ENCODE results near the gene FGB.
"Not testable (repeated sequence)": the region's sequence is repeated elsewhere in the genome, so short reads cannot be mapped to it uniquely, and the experiment has no call there.

FGB gene

DNA sequence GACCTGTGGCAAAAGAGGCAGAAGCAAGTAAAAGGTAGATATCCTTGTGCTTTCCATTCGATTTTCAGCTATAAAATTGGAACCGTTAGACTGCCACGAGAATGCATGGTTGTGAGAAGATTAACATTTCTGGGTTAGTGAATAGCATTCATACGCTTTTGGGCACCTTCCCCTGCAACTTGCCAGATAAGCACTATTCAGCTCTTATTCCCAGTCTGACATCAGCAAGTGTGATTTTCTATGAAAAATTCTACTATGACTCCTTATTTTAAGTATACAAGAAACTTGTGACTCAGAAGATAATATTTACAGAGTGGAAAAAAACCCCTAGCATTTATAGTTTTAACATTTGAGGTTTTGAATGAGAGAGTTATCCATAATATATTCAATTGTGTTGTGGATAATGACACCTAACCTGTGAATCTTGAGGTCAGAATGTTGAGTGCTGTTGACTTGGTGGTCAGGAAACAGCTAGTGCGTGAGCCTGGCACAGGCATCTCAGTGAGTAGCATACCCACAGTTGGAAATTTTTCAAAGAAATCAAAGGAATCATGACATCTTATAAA, 3.9 kb downstream of the FGB start:
- DNase-seq: no peak

DNA sequence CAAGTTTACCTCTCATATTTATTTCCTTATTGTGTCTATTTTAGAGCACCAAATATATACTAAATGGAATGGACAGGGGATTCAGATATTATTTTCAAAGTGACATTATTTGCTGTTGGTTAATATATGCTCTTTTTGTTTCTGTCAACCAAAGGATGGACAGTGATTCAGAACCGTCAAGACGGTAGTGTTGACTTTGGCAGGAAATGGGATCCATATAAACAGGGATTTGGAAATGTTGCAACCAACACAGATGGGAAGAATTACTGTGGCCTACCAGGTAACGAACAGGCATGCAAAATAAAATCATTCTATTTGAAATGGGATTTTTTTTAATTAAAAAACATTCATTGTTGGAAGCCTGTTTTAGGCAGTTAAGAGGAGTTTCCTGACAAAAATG, 6.2 kb downstream of the FGB start:
- no peak for DNase-seq

DNA sequence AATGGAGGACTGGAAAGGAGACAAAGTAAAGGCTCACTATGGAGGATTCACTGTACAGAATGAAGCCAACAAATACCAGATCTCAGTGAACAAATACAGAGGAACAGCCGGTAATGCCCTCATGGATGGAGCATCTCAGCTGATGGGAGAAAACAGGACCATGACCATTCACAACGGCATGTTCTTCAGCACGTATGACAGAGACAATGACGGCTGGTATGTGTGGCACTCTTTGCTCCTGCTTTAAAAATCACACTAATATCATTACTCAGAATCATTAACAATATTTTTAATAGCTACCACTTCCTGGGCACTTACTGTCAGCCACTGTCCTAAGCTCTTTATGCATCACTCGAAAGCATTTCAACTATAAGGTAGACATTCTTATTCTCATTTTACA, 6.8 kb downstream of the FGB start:
- no peak for DNase-seq

DNA sequence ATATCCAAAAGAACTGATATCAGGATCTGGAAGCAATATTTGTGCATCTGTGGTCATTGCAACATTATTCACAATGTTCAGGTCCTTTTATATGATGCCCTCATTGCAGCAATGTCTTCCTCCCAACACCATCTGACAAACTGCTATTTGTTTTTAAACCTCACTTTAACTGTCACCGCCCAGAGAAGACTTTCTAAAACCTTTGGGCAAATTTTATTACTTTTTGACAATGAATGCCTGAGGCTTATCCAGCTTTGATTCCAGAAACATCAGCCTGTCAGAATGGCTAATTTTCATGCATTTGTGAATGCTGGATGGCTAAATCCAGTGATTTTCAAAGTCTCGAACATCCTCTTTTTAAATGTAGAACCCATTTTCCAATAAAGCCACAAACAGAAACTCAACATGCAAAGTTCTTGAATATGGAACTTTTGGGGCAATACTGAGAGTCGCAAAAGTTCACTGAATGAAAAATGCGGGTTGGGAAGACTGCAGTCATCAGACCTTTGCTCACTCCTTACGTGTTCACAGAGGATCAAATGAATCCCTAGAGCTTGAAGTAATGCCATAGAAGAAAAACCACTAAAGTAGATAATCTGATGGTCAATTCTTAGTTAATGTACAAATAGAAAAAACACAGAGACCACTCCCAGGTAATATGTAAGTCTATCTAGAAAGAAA, 10.5 kb downstream of the FGB start:
- DNase-seq: no peak

- DNase-seq: no peak
These were observed 11.5 kb downstream of the FGB start for GRCh38 chr4:154574311-154574710.

GRCh38 chr4:154577324-154577723, 14.5 kb downstream of the FGB start:
- DNase-seq: no peak

GRCh38 chr4:154578919-154579318, 16.1 kb downstream of the FGB start:
- no peak for DNase-seq

GRCh38 chr4:154579927-154580326, 17.1 kb downstream of the FGB start:
- DNase-seq: no peak

DNA sequence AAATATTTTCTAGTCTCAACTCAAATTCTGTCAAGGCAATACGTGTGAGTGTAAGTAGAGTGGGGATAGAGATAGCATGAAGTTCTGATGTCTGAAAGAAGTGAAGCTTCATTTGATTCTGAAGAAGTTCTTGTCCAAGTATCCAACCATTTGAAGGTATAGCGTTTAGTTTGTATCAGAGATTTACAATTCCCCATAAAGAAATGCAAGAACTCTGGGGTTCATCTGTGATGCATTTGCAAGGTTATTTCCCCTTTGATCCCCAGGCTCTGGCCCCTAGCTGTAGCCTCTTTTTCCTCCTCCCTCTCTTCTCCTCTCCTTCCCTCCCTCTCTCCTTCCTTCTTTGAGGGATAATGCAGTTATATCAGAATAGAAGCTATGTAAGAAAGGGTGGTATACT, 19.9 kb downstream of the FGB start:
- DNase-seq: no peak

GRCh38 chr4:154583230-154583629, 20.4 kb downstream of the FGB start:
- DNase-seq: no peak

DNA sequence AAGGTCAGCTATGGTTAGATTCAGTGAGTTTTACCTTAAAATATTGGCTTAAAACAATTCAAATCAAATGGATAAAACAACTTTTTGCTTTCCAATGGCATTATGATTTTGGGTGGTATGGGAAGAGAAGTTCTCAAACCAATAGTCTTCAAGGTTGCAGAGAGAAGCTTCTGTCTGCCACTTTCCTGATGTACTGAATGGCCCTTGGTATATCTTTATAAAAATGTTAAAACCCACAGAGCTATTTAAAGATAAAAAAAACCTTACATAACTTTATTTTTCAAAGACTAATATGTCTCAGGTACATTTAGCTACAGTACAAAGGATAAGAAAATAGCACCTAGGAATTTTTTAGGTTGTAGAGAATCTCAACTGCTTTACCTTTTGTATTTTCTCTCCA, 20.9 kb downstream of the FGB start:
- DNase-seq: no peak

DNA sequence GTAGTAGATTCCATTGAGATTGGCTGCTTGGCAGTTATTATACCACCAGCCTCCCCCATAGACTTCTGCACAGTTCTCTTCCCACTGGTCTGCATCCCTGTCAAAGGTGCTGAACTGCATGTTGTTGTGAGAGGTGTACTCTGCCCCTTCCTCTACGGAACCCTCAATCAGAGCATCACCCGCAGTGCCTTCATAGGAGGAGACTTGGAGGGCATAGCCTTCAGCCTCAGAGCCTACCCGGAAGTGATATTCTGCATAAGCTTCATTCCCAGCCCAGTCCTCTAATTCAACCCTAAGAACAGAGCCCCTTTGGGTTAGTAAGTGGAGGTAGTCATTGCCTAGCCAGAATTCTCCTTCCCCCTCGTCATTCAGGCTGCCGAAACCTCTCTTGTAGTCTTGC, 21.4 kb downstream of the FGB start:
- no peak for DNase-seq

- DNase-seq: no peak
These were observed 22.7 kb downstream of the FGB start for GRCh38 chr4:154585369-154586018.

DNA sequence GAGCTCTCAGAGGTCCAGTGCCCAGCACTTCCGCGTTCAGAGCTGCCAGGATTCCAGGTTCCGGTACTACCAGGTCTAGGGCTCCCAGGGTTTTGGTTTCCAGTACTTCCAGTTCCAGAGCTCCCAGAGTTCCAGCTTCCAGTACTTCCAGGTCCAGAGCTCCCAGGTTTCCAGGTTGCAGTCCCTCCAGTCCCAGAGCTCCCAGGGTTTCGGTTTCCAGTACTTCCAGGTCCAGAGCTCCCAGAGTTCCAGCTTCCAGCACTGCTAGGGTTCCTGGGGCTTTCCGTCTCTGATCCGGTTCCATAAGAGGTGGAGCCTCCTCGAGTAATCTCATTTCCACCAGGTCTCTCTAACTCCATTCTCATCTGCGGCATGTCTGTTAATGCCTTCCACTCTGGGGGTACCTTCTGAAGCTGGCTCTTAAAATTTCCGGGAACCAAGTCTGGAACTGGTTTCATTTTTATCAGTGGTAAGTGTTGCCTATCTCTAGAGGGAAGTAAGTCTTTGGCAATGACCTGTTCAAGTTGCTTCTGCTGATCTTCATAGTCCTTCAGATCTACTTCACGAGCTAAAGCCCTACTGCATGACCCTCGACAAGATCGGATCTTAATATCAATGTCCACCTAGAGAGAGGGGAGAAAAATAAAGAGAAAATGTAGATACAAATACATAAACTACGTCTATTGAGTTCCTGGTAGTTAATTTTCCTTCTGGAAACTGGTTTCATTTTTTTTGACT, 23.7 kb downstream of the FGB start:
- DNase-seq: no peak

- no peak for DNase-seq
These were observed 25.4 kb downstream of the FGB start for GRCh38 chr4:154588198-154588597.

DNA sequence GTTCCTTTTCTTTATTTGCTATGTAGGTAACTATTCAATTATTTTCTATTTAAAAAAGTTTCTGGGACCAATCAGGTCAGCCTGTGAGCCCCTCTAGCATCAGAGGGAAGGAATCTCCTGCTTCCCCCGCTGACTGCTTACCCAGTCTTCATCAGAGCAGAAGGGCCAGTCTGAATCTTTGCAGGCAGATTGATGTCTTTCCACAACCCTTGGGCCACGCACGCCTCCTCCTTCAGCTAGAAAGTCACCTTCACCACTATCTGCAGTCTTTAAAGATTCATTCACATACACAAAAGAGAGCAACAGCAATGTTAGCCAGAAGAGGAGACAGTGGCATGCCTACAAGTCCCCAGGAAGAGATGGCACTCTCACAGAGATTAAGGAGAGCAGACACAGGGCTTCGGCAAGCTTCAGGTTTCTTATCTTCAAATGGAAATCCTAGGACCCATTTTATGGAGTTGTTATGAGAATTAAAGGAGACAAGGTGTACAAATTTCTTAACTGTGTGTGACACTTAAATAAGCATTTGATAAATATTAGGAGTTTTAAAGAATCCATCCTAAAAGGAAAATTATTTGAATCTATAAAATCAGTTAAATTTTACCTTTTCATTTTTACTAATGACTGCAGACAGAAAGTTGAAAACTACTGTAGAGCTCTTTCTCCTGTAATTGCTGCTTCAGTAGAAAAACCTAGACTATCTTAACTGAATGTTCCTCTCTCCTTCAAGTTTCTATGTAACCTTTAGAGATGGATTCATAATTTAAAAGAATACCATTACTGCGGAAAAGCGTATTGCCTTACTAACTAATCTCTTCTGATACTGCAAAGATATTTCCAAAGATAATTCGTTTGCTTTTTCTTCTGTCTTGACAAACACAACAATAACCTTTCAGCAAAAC, 26.7 kb downstream of the FGB start:
- DNase-seq: no peak

DNA sequence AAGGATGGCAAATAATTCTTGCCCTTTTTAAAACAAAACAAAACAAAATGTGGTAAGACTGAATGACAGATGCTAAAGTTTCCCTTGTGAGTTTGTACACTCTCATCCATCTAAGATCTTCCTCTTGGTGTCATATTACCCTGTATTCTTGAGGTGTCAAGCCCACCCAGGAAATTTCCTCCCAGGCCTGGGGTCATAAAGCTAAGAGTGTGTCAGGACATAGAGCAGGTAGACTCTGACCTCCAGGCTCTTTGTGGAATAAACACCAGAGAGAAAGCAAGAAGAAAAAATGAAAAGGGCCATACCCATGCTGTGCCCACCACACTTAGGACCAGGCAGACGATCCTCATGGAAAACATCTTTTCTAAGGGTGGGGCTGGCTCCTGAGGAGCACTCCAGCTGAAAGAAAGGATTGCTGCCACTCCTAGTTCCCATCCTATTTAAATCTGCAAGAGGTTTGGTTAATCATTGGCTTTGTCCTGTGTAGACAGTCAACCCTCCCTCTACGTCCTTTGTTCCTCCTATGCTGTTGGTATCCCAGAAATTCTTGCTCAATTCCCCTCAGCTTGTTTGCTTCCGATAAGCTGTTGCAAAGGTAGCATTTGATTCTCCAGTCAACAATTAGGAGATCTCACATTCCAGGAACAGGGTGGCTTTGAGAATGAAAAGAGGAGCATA, 27.7 kb downstream of the FGB start, which contains the start of gene FGA:
FGA (minus strand) TSS at position 414 of the 678 bp plus-strand sequence; CDS start at position 359, 55 bp downstream.
- DNase-seq: no peak

- no peak for DNase-seq
These were observed 29.1 kb downstream of the FGB start for GRCh38 chr4:154591890-154592289.

- no peak for DNase-seq
These were observed 31.1 kb downstream of the FGB start for GRCh38 chr4:154593868-154594267.

GRCh38 chr4:154594343-154594742, 31.5 kb downstream of the FGB start:
- not testable (repeated sequence) for DNase-seq

DNA sequence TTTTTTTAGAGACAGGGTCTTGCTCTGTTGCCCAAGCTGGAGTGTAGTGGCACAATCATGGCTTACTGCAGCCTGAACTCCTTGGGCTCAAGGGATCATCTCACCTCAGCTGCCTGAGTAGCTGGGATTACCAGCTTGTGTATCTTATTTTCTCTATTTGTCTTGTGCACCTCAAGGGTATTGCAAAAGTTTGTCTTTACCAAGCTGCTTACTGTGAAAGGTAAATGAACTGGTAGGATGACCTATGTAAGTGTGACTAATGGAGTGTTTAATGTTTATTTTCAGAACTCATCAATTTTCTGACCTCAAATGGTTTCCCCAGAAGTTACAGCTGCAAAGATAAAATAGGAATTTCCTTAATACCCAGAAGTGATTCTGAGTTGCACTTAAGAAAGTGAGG, 33.0 kb downstream of the FGB start:
- no peak for DNase-seq

DNA sequence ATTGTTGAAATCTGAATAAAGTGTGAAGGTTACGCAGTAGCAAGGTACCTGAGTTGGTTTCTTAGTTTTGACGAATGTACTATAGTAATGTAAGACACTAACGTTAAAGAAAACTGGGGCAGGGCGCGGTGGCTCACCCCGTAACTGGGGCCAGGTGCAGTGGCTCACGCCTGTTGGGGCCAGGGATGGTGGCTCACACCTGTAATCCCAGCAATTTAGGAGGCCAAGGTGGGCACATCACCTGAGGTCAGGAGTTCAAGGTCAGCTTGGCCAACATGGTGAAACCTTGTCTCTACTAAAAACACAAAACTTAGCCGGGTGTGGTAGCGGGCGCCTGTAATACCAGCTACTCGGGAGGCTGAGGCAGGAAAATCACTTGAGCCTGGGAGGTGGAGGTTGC, 34.5 kb downstream of the FGB start:
- not testable (repeated sequence) for DNase-seq

Data from DMS153 (cell line).